ENCODE measurements around the gene SLC1A7. TPM values are rescaled to one million over a fixed set of nuclear protein-coding genes. Genes with fewer than 3 reads are reported as not detected.

SLC1A7 gene
- polyA plus RNA-seq, 1 donor from 2014 or later: not detected

DNA sequence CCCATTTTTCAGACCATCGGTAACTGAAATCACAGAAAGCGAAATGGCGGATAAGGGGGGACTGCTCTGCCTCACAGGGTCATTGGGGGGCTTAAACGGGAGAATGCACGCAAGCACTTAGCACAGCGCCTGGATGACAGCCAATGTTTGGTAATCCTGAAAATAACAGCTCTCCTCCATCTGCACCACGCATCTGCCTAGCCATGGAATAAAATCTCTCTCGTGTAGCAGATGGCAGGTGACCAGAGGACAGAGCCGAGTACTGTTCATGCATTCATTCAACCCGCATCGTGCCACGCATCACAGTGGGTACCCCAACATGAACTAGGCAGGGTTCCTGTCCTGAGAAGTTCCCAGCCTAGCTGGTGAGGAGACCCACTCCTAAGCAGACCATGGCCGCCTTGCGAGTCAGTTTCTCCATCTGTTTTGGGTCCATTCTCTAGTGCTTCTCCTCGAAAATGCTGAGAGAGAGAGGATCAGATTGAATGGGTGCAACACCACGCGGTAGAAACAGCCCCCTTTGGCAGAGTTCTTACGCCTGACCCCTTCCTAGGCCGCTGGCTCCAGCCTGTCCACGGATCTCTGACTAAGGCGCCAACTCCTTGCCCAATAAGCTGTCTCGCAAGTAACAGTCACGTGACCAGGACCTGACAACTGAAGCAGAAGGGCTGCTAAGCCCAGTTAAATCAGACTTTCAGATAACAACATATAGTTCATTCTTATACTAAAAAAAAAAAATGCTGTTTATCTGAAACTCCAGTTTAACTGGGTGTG is 7.3 kb downstream of the SLC1A7 start:
- H4K20me1 ChIP-seq (ENCODE audit: insufficient read depth): no peaks in the 10 kb centered on the region
- H3K9ac ChIP-seq (ENCODE audit: low read length): no peak overlapping the region
- H3K9me3 ChIP-seq (ENCODE audit: low read length): no peaks in the 10 kb centered on the region
- H3F3A ChIP-seq (ENCODE audit: insufficient read depth, low read length, poor library complexity, severe bottlenecking): no peaks in the 10 kb centered on the region
- no peak overlapping the region for H3K27ac ChIP-seq (ENCODE audit: low read length)
- H3K79me2 ChIP-seq (replicated peaks; ENCODE audit: insufficient read depth, low read length): no peaks in the 10 kb centered on the region
- TF ChIP-seq RAD21 (conservative IDR thresholded peaks at IDR 0.05): no peak
- TF ChIP-seq EZH2 (IDR thresholded peaks at IDR 0.05; ENCODE audit: borderline replicate concordance, insufficient read depth, low read length, poor library complexity, severe bottlenecking): no peak
- no peak for TF ChIP-seq TAF1 (IDR thresholded peaks at IDR 0.05; ENCODE audit: low read depth)
- TF ChIP-seq, protein P1, sequence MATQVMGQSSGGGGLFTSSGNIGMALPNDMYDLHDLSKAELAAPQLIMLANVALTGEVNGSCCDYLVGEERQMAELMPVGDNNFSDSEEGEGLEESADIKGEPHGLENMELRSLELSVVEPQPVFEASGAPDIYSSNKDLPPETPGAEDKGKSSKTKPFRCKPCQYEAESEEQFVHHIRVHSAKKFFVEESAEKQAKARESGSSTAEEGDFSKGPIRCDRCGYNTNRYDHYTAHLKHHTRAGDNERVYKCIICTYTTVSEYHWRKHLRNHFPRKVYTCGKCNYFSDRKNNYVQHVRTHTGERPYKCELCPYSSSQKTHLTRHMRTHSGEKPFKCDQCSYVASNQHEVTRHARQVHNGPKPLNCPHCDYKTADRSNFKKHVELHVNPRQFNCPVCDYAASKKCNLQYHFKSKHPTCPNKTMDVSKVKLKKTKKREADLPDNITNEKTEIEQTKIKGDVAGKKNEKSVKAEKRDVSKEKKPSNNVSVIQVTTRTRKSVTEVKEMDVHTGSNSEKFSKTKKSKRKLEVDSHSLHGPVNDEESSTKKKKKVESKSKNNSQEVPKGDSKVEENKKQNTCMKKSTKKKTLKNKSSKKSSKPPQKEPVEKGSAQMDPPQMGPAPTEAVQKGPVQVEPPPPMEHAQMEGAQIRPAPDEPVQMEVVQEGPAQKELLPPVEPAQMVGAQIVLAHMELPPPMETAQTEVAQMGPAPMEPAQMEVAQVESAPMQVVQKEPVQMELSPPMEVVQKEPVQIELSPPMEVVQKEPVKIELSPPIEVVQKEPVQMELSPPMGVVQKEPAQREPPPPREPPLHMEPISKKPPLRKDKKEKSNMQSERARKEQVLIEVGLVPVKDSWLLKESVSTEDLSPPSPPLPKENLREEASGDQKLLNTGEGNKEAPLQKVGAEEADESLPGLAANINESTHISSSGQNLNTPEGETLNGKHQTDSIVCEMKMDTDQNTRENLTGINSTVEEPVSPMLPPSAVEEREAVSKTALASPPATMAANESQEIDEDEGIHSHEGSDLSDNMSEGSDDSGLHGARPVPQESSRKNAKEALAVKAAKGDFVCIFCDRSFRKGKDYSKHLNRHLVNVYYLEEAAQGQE (IDR thresholded peaks at IDR 0.05; ENCODE audit: borderline replicate concordance): no peak
- TF ChIP-seq MXI1 (conservative IDR thresholded peaks at IDR 0.05; ENCODE audit: poor library complexity, severe bottlenecking): no peak
- TF ChIP-seq, protein P2, sequence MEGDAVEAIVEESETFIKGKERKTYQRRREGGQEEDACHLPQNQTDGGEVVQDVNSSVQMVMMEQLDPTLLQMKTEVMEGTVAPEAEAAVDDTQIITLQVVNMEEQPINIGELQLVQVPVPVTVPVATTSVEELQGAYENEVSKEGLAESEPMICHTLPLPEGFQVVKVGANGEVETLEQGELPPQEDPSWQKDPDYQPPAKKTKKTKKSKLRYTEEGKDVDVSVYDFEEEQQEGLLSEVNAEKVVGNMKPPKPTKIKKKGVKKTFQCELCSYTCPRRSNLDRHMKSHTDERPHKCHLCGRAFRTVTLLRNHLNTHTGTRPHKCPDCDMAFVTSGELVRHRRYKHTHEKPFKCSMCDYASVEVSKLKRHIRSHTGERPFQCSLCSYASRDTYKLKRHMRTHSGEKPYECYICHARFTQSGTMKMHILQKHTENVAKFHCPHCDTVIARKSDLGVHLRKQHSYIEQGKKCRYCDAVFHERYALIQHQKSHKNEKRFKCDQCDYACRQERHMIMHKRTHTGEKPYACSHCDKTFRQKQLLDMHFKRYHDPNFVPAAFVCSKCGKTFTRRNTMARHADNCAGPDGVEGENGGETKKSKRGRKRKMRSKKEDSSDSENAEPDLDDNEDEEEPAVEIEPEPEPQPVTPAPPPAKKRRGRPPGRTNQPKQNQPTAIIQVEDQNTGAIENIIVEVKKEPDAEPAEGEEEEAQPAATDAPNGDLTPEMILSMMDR (IDR thresholded peaks at IDR 0.05; ENCODE audit: poor library complexity, severe bottlenecking): no peak
- no peak for TF ChIP-seq SMC3 (conservative IDR thresholded peaks at IDR 0.05; ENCODE audit: poor library complexity)
- no peak for TF ChIP-seq POLR2AphosphoS5 (IDR thresholded peaks at IDR 0.05)
- TF ChIP-seq EP300 (conservative IDR thresholded peaks at IDR 0.05; ENCODE audit: poor library complexity, severe bottlenecking): no peak
- no peaks in the 10 kb centered on the region for H3K36me3 ChIP-seq (ENCODE audit: insufficient read depth, low read length)
- no peak overlapping the region for H3K4me3 ChIP-seq (ENCODE audit: low read length)
- H2AFZ ChIP-seq (ENCODE audit: low read depth, low read length): no peak overlapping the region
- H3K27me3 ChIP-seq (ENCODE audit: insufficient read depth, low read depth, low read length): no peaks in the 10 kb centered on the region
- H3K9me2 ChIP-seq (ENCODE audit: insufficient read depth, low read length): no peaks in the 10 kb centered on the region
- no peak overlapping the region for H3K4me2 ChIP-seq (ENCODE audit: low read length)

DNA sequence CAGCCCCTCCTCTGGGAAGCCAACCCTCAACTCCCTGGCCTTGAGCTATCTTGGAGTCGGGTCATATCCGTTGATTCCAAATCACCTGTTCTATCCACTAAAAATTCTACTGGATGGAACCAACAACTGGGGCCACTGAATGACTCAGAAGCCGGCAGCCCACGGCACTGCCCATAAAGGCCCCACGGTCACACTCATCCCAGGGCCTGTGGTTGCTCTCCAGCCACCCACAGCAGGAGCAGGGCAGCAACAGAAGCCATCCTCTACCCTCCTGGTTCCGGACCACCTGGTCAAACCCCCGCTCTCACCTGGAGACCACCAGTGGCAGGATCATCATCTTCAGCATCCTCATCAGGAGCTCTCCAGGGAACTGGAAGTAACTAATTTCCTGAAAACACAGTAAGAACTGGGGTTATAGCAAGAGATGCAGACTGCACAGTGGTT is 8.4 kb downstream of the SLC1A7 start:
- H3K27me3 ChIP-seq (ENCODE audit: insufficient read depth, low read depth, low read length): no peaks in the 10 kb centered on the region
- H3K9me3 ChIP-seq (ENCODE audit: low read length): no peaks in the 10 kb centered on the region
- H3F3A ChIP-seq (ENCODE audit: insufficient read depth, low read length, poor library complexity, severe bottlenecking): no peaks in the 10 kb centered on the region

More for the DNA sequence above, 8.4 kb downstream of the SLC1A7 start:
- H3K9me2 ChIP-seq (ENCODE audit: insufficient read depth, low read length): no peaks in the 10 kb centered on the region
- H3K4me3 ChIP-seq (ENCODE audit: low read length): no peak overlapping the region
- no peak for TF ChIP-seq RAD21 (conservative IDR thresholded peaks at IDR 0.05)
- TF ChIP-seq, protein P2 (IDR thresholded peaks at IDR 0.05; ENCODE audit: poor library complexity, severe bottlenecking): no peak
- TF ChIP-seq, protein P1 (IDR thresholded peaks at IDR 0.05; ENCODE audit: borderline replicate concordance): no peak
- no peak overlapping the region for H3K27ac ChIP-seq (ENCODE audit: low read length)
- H2AFZ ChIP-seq (ENCODE audit: low read depth, low read length): no peak overlapping the region
- no peaks in the 10 kb centered on the region for H3K36me3 ChIP-seq (ENCODE audit: insufficient read depth, low read length)
- H4K20me1 ChIP-seq (ENCODE audit: insufficient read depth): no peaks in the 10 kb centered on the region
- H3K4me2 ChIP-seq (ENCODE audit: low read length): no peak overlapping the region
- H3K9ac ChIP-seq (ENCODE audit: low read length): no peak overlapping the region
- H3K79me2 ChIP-seq (replicated peaks; ENCODE audit: insufficient read depth, low read length): no peaks in the 10 kb centered on the region
